Urinary bladder (tissue), 4 donors: ENCODE results near the gene TFAP2E. TPM values are rescaled to one million over a fixed set of nuclear protein-coding genes. Genes with fewer than 3 reads are reported as not detected.

Experiments
- DNase-seq: peaks from one replicate; pipeline ENCODE4 v3.0.0-alpha.2; 2015; ENCODE audit errors: extremely low spot score
- H3K27ac ChIP-seq: one replicate; pipeline ENCODE4 v1.5.1; 2013; ENCODE audit warnings: low read depth, mild to moderate bottlenecking, moderate library complexity
- H3K36me3 ChIP-seq: one replicate; pipeline ENCODE4 v1.6.1; 2013; ENCODE audit warnings: mild to moderate bottlenecking, moderate library complexity; ENCODE audit not compliant: insufficient read depth
- H3K4me1 ChIP-seq: one replicate; pipeline ENCODE4 v1.6.1; 2013; ENCODE audit warnings: mild to moderate bottlenecking, moderate library complexity; ENCODE audit not compliant: insufficient read depth
- H3K4me3 ChIP-seq: one replicate; pipeline ENCODE4 v1.5.1; 2013; ENCODE audit warnings: low read depth, low read length
- WGBS: extraction: QIAGEN DNeasy Blood & Tissue Kit; methylation state at CpG from one replicate; pipeline ENCODE4 v1.1.7; 2013; 5-methylcytosine and 5-hydroxymethylcytosine counted together
- polyA plus RNA-seq: library from polyadenylated mRNA; stranded (reverse); fragments of 200-250 nt; gene quantifications from one replicate; pipeline ENCODE4 v1.2.3, GENCODE V29; 2013
- total RNA-seq: library from RNA; depleted of rRNA; stranded (reverse); fragments of >200 nt; gene quantifications from one replicate; pipeline ENCODE4 v1.2.3, GENCODE V29; 2014
- donor health status: healthy with polysubstance abuse.
- donor health status: healthy.

Gene TFAP2E
- total and polyA plus RNA-seq, 2 donors, result 0.58 TPM; not detected in 1

DNA sequence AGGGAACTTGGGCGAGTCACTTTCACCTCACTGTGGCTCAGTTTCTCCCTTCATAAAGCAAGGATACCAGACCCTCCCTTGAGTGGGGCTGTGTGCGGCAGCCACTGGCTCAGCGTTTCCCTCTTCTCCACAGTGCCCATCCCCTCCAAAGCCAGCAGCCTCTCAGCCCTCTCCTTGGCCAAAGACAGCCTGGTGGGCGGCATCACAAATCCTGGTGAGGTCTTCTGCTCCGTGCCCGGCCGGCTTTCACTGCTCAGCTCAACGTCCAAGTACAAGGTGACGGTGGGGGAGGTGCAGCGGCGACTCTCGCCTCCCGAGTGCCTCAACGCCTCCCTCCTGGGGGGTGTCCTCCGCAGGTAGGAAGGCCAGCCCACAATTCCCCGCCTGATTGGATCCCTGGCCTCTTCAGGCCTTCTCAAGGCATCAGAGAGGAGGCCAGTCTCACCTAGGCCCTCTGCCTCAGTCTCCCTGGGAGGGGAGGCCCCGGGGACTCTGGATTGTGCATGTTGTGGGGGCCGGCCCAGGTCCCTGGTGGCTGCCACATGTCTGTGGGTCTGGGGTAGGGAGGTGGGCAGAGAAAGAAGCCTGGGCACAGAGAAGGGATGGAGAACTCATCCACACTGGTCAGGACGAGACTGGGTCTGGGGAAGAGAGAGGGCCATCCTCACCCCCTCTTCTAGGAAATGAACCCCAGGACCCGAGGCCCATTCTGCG is 15.2 kb downstream of the TFAP2E start:
- Histone ChIP-seq H3K27ac (no peak overlapping the region), H3K4me3 (no peak overlapping the region), H3K36me3 (no peaks in the 10 kb centered on the region), H3K4me1 (no peaks in the 10 kb centered on the region)
- 71% methylated on average over 21 of the region's 21 CpGs for WGBS
- no peak for DNase-seq

DNA sequence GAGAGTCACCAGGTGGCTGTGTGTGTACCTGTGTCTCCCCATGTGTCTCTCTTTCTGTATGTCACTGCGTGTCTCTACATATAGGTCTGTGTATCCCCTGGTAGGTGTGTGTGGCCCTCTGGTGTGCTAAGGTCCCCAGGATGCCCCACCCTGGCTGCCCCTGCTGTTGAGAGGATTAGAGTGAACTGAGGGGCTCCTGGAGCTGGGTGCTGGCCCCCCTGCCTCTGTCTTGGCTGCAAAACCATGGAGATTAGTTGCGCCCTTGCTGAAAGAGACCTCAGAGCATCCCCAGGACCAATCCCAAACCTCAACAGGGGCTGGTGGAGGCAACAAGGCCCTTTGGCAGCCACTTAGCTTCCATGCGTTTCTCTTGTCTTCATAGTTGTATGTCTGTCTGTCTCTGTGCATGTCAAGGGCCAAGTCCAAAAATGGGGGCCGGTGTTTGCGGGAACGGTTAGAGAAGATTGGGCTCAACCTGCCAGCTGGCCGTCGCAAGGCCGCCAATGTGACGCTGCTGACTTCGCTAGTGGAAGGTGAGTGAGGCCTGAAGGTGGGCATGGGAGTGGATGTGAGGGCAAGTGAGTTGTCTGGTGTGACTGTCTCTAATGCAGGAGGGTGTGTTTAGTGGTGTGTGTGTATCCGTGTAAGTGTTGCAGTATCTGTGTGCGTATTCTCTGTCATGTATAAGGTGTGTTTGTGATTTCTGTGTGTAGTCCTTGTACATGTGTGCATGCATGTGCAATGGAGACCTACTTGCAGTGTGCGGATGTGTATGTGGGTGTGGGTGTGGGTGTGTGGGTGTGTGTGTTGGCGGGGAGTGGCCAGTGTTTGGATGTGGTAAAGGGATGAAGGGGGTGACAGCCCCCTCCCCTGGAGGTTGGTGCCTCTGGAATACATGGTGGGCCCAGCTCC is 16.7 kb downstream of the TFAP2E start:
- no peak for DNase-seq
- 92% methylated on average over 15 of the region's 15 CpGs for WGBS
- no peaks in the 10 kb centered on the region for H3K4me1 ChIP-seq
- no peak overlapping the region for H3K27ac ChIP-seq
- no peaks in the 10 kb centered on the region for H3K36me3 ChIP-seq
- H3K4me3 ChIP-seq, result no peak overlapping the region

DNA sequence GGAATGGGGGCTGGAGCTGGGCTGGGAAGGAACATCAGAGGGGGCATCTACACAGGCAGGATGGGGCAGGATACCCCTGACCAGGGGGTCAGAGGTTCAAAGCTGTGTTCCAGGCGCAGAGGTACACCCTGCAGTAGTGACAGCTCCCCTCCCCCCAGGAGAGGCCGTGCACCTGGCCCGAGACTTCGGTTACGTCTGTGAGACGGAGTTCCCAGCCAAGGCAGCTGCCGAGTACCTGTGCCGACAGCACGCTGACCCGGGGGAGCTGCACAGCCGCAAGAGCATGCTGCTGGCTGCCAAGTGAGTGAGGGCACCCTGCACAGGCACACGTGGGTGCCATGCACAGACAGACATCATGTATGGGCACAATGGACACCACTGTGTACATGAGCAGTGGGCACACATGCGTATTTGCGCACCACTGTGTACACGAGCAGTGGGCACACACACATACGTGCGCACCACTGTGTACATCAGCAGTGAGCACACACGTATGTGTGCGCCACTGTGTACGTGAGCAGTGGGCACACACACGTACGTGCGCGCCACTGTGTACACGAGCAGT is 17.4 kb downstream of the TFAP2E start:
- Histone ChIP-seq H3K4me1 (no peaks in the 10 kb centered on the region), H3K4me3 (no peak overlapping the region), H3K36me3 (no peaks in the 10 kb centered on the region), H3K27ac (no peak overlapping the region)
- 92% methylated on average over 25 of the region's 25 CpGs for WGBS
- DNase-seq, result no peak

DNA sequence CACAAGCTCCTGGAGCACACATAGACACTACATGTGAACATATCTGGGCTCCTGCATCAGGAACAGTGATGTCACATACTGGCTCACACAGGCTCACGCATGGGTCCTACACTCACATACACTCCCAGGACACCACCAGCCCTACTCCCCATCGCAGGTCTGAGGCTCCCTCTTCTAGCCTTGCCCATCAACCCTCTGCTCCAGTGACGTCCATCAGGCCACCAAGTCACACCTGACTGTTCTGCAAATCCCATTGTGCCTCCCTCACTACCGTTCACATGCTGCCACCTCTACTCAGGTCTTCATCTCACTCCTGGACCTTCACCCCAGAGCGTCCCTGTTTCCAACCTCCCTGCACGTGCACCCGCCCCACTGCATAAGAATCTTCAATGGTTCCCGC is 18.1 kb downstream of the TFAP2E start:
- 93% methylated on average over 8 of the region's 8 CpGs for WGBS
- H3K27ac ChIP-seq, result no peak overlapping the region
- H3K4me3 ChIP-seq, result no peak overlapping the region
- no peaks in the 10 kb centered on the region for H3K36me3 ChIP-seq
- DNase-seq, result no peak
- H3K4me1 ChIP-seq, result no peaks in the 10 kb centered on the region

DNA sequence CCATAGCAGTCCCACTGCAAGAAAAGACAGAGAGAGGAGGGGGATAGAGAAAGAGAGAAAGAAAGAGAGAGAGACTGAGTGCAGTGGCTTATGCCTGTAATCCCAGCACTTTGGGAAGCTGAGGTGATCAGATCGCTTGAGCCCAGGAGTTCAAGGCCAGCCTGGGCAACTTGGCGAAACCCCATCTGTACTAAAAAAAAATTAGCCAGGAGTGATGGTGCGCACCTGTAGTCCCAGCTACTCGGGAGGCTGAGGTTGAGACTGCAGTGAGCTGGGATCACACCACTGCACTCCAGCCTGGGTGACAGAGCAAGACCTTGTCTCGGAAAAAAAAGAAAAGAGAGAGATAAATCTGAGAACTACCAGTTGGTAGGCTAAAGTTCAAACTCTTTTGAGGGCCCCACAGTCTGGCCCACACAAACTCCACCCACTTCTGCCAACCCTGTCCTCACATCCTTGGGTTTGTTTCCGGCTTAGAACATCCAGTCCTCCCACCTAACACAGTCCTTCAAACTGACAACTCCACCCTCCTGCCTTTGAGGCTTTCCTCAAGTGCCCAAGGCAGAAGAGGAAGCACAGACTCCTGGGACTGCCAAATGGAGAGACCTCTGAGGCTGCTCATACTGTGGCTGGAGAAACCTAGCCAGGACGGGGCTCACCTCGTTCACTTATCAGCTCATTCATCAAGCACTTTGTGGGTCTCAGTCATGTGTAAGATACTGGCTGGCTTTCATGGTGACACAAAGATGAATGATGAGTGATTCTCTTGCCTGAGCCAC is 20.1 kb downstream of the TFAP2E start:
- 73% methylated on average over 8 of the region's 8 CpGs for WGBS
- DNase-seq, result no peak
- Histone ChIP-seq H3K36me3 (no peaks in the 10 kb centered on the region), H3K27ac (no peak overlapping the region), H3K4me3 (no peak overlapping the region), H3K4me1 (no peaks in the 10 kb centered on the region)

DNA sequence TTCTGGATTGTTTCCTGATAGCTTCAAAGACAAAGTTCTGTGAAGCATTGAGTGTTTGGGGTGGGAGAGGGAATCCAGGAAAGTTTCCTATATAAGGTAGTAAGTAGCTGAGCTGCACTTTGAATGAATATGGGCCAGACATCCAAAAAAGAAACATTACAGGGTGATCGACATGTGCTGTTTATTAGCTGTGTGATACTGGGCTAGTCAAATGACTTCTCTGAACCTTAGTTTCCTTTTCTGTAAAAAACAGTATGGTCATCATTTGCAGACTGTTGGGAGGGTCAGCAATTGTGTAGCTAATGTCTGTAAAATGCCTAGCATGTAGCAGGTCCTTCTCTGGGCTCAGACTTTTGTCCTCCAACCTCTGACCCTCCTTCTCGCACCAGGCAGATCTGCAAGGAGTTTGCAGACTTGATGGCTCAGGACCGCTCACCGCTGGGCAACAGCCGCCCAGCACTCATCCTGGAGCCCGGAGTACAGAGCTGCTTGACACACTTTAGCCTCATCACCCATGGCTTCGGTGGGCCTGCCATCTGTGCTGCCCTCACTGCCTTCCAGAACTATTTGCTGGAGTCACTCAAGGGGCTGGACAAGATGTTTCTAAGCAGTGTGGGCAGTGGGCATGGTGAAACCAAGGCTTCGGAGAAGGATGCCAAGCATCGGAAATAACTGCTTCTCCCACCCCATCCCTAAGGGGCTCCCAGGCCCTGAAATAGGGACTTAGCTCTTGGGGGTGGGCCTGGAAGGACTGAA is 21.1 kb downstream of the TFAP2E start:
- WGBS, result 92% methylated on average over 9 of the region's 9 CpGs
- no peak for DNase-seq
- no peak overlapping the region for H3K4me3 ChIP-seq

DNA sequence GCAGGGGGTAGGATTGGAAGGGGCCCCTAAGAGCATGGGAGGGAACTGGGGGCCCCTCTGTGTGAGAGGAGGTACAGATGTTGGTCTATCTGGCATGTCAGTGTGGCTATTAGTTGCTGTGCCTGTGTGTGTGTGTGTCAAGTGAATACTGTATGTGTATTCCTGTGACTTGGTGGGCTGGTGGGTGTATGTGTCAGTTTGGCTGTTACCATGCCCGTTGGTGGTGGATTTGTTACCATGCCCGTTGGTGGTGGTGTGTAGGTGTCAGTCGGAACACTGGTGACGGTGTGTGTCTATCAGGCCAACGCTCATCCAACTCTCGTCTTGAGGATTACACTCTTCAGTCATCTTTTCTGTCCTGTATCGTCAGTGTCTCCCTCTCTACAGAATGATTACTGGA is 22.6 kb downstream of the TFAP2E start:
- H3K27ac ChIP-seq, result no peak overlapping the region
- 90% methylated on average over 7 of the region's 7 CpGs for WGBS
- H3K4me1 ChIP-seq, result no peaks in the 10 kb centered on the region
- no peak overlapping the region for H3K4me3 ChIP-seq
- H3K36me3 ChIP-seq, result no peaks in the 10 kb centered on the region
- DNase-seq, result no peak

More for the DNA sequence above, 21.1 kb downstream of the TFAP2E start:
- Histone ChIP-seq H3K4me1 (no peaks in the 10 kb centered on the region), H3K27ac (no peak overlapping the region), H3K36me3 (no peaks in the 10 kb centered on the region)

DNA sequence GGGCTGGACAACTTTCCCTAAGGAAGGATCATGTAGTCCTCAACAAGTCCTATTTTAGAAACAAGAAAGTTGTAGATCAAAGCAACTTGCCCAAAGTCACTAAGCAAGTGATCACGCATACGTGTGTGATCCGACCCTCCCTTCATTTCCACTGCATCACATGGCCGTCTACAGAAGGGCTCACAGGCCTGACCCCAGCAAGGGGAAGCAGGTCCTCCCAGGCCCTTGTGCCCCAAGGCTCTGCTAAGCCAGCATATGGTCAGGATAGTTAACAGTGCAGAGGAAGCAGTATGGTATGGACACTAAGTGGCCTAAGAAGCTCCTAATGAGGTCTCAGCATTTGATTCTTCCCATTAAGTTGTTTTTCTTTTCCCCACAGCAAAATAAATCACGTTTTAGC is 24.8 kb downstream of the TFAP2E start:
- H3K36me3 ChIP-seq, result no peaks in the 10 kb centered on the region
- no peaks in the 10 kb centered on the region for H3K4me1 ChIP-seq
- no peak overlapping the region for H3K27ac ChIP-seq
- no peak for DNase-seq
- whole genome bisulfite sequencing, result 86% methylated on average over 5 of the region's 5 CpGs
- no peak overlapping the region for H3K4me3 ChIP-seq

DNA sequence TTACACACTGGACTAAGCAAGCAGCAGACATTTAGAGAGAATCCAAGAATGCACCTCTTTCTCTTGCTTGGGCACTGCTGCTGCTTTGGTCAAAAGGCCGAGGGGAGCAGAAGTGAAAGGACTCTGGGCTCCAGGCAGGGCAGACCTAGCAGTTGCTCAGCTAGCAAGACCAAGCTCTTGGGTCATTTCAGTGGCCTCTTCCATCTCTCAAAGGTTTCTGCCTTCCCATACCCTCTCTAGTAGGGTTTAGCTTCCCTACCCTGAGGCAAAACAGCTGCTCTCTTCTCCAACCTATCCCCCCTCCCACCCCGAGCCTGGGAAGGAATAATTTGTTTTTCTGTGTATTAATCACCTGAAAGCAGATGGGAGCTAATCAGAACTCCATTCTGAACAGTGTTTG is 25.8 kb downstream of the TFAP2E start:
- H3K4me1 ChIP-seq, result no peaks in the 10 kb centered on the region
- no peak overlapping the region for H3K4me3 ChIP-seq
- no peak for DNase-seq
- no peak overlapping the region for H3K27ac ChIP-seq
- H3K36me3 ChIP-seq, result no peaks in the 10 kb centered on the region
- WGBS, result 66% methylated on average over 2 of the region's 2 CpGs

DNA sequence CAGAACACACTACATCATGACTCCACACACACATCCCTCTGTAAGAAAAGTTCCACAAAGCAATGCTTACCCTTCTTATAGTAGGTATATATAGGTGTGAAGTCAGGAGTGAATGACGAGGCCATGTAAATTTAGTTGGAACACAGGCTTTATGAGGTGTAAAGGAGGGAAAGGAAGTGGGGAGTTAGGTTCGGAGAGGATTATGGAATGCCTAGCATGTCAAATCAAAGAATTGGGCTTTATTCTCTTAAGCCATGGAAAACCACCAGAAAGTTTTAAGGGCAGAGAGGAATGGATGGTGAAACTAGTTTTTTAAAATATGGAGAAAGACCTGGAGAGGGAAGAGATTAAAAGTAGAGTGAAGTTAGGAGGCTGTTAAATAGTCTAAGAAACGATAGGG is 26.3 kb downstream of the TFAP2E start:
- no peak overlapping the region for H3K4me3 ChIP-seq
- no peaks in the 10 kb centered on the region for H3K36me3 ChIP-seq
- no peak overlapping the region for H3K27ac ChIP-seq
- no peaks in the 10 kb centered on the region for H3K4me1 ChIP-seq
- DNase-seq, result no peak
- WGBS, result 61% methylated on average over 3 of the region's 3 CpGs

DNA sequence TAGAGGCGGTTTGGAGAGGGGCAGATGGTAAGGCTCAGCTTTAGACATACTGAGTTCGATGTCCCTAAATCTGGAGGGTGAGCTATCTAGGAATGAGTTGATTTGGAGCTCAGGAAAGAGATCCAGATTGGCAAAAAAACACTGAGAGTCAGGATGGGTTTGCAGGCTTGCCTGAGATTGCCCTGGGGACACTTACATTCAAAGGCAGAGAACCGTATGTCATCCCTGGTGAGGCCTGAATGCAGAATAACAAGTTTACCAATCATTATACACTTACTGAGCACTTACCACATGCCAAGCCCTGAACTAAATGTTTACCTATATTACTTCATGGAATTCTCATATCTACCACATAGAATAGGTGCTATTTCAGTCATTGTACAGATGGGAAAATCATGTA is 27.5 kb downstream of the TFAP2E start:
- H3K27ac ChIP-seq, result no peak overlapping the region
- H3K36me3 ChIP-seq, result no peaks in the 10 kb centered on the region
- no peaks in the 10 kb centered on the region for H3K4me1 ChIP-seq
- WGBS, result 94% methylated on average over 3 of the region's 3 CpGs
- no peak for DNase-seq
- no peak overlapping the region for H3K4me3 ChIP-seq

DNA sequence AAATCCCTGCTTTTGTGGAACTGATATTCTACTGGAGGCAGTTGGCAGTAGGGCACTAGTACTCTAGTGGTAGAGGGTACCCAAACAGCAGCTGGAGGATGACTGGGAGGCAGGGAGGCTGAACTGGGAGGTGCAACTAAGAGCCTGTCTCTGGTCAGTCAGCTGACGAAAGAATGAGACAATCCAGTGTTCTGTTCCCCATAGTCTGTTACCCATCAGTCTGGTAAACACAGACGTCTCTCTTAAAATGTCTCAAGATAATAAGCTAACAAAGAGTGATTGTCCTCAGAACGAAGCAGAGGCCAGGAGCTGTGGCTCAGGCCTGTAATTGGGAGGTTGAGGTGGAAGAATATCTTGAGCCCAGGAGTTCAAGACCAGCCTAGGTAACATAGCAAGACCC is 30.4 kb downstream of the TFAP2E start:
- Histone ChIP-seq H3K36me3 (no peaks in the 10 kb centered on the region), H3K4me1 (no peaks in the 10 kb centered on the region), H3K4me3 (no peak overlapping the region), H3K27ac (no peak overlapping the region)
- 63% methylated on average over 3 of the region's 3 CpGs for WGBS
- DNase-seq, result no peak

DNA sequence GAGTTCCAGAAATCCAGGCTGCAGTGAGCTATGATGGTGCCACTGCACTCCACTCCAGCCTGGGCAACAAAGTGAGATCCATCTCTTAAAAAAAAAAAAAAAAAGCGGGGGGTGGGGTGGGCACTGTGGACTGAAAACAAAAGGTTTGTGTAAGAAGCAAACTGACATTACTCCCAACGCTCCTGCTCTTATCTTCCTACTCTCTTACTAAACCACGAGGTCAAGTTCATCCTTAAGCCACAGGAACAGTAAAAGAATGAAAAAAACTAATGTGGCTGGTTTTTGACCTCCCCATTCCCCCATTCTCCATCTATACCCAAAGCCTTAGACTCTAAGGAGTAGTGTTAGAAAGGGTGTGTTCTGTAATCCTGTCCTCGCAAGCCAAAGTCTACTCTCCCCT is 30.8 kb downstream of the TFAP2E start:
- DNase-seq, result no peak
- H3K36me3 ChIP-seq, result peaks cover 2% of the 10 kb centered on the region
- H3K27ac ChIP-seq, result no peak overlapping the region
- no peaks in the 10 kb centered on the region for H3K4me1 ChIP-seq
- no peak overlapping the region for H3K4me3 ChIP-seq
- 82% methylated on average over 4 of the region's 4 CpGs for whole genome bisulfite sequencing
